GM23248 (cell line): ENCODE measurements around the gene HOPX.

Experiments used
- EZH2 ChIP-seq: fragments of 200-600 bp; sonication (generic); IDR thresholded peaks from 2 replicates; pipeline ENCODE4 v1.6.1; 2018; ENCODE audit warnings: antibody characterized with exemption, mild to moderate bottlenecking; ENCODE audit not compliant: insufficient read depth, poor library complexity, severe bottlenecking
- EZH2phosphoT487 ChIP-seq: fragments of 200-600 bp; sonication (generic); IDR thresholded peaks from 2 replicates; pipeline ENCODE4 v1.6.1; 2018; ENCODE audit warnings: antibody characterized with exemption, moderate library complexity, mild to moderate bottlenecking, low read depth; ENCODE audit not compliant: insufficient read depth

GRCh38 chr4:56689201-56689969, 8.3 kb upstream of the HOPX start:
- no peak for TF ChIP-seq EZH2
- TF ChIP-seq EZH2phosphoT487: no peak
